Stimulated activated naive CD4-positive, alpha-beta T cell treated with Interleukin-2 at 50 U/mL for 16 hours (primary cell): ENCODE results near the gene TF.
"Not testable (repeated sequence)": the region's sequence is repeated elsewhere in the genome, so short reads cannot be mapped to it uniquely, and the experiment has no call there.

Source experiments
- DNase-seq: peaks from one replicate; lab custom pipeline; 2025; lab: John Stamatoyannopoulos, UW

The TF gene

DNA sequence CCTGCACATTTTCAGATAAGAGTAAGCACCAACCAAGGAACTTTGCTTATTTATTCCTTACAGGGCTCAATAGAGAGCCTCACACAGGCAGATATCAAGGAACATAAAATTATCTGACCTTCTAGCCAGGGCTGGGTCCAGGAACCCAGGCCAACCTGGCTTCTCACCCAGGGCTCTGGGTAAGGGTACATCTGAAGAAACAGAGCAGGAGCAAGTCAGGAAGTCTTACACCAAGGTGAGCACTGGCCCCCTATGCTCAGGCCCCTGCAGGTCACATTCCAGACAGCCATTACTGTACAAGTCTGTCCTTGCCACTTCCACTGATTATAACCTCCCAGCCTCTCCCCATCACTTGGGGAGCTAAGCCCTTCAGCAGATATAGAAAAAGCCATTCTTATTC, 19.1 kb downstream of the TF start:
- DNase-seq = no peak

DNA sequence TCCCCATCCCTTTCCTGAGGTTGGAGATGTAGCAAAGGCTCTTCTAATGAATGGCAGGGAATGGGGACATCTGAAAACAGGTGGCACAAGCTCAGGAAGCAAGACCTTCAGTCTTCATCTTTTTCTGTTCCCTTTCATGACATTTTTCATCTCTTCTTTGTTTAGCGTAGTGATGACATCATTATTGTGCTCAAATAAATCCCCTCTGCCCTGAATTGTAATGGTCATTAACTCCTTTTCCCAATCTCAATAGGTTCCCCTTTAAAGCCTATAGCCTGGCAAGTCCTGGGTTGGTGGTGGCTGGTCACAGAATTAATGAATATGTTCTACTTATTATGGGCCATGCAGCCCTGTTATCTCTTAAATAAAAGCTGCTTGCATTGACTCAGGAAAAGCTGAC, 21.4 kb downstream of the TF start:
- DNase-seq = no peak

DNA sequence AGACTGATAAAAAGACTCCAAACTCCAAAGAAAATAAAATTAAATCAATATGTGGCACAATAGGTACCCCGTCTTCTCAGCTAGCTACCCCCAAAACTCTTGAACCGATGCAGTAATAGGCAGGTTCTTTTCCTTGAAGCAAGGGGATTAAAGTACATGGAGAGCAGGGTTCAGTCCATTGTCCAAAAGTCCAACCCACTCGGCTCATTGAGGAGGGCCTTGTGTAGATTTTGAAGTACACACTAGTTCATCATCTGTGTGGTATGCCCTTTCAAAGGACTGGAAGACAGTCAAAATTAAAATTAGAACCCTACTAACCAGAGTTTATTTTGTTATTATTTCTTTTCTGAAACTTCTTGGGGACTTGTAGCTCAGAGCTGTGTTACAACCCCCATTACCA, 23.3 kb downstream of the TF start:
- DNase-seq = no peak

DNA sequence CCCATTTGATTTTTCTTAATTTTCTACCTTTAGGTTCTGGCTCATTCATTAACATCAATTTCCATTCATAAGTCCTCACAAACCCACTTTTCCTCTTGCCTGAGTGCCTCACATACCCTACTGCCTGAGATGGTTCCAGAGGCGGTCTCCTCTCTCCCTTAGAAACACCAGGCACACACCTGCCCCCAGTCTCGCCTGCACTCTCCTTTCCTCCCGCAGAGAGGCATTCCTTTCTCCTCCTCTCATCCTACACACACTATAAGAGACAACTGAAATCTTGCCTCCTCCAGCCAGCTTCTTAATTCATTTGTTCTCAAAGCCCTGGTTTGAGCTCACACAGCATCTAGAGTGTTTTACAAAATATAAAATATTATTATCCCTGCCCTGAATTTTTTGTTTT, 27.5 kb downstream of the TF start:
- DNase-seq = no peak

- DNase-seq = no peak
Observed at GRCh38 chr3:133775309-133775708, 29.1 kb downstream of the TF start.

GRCh38 chr3:133775835-133776234, 29.6 kb downstream of the TF start:
- DNase-seq = no peak

DNA sequence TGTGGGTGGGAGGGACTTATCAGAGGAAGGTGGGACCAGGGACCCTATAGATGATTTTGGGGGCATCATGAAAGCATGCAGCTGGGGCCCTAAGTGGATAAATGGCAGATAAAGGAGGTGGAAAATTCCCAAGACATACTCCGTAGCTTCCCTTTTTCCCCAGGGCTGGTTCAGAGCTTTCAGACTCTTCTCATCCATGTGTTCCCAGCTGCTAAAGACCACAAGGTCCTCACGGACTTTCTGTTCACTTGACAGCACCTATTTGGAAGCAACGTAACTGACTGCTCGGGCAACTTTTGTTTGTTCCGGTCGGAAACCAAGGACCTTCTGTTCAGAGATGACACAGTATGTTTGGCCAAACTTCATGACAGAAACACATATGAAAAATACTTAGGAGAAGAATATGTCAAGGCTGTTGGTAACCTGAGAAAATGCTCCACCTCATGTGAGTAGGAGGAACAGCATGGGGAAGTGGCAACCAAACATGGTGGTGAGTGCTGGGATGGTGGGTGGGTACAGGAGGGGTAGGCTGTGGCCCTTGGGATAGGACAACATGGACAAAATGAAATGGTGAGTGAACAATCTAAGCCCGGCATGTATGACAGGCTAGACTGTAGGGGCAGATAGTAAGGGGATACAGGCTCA, 30.7 kb downstream of the TF start:
- no peak for DNase-seq

DNA sequence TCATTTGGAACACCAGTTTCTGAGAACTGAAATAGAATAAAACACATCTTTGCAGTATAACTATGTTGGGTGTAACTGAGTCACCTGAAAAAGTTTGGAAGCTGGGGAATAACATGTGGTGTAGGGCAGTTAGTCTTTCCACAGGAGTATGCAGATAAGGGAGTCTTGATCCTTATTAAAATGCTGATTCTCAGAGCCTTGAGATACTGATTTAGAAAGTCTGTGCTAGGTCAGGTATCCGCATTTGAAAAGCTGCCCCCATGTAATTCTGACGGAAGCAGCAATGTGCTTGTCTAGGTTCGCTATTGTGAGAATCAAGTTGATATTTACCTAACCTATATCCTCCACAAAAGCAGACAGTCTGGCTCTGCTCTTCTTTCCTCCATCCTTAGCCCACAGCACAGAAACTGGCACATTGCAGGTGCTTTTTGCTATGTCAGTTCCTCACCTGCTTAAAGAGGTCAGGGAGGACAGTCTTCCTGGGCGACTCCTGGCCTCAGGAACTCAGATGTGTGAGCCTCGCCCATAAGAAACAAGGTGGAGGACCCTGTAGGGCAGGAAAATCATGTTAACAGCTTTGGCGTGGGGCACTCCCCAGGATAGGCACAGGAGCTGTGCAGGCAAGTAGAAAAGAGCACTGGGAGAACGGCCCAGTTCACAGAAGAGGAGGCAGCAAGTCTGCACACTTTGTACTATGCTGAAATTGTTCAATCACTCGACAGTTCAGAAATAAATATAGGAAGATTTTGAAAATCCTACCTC, 31.8 kb downstream of the TF start:
- no peak for DNase-seq

- no peak for DNase-seq
Observed at GRCh38 chr3:133779626-133780203, 33.5 kb downstream of the TF start.

DNA sequence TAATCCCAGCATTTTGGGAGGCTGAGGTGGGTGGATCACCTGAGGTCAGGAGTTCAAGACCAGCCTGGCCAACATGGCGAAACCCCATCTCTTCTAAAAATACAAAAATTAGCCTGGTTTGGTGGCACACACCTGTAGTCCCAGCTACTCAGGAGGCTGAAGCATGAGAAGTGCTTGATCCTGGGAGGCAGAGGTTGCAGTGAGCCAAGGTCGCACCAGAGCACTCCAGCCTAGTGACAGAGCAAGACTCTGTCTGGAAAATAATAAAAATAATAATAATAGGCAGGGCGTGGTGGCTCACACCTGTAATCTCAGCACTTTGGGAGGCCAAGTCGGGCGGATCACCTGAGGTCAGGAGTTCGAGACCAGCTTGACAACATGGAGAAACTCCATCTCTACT, 34.6 kb downstream of the TF start:
- not testable (repeated sequence) for DNase-seq

DNA sequence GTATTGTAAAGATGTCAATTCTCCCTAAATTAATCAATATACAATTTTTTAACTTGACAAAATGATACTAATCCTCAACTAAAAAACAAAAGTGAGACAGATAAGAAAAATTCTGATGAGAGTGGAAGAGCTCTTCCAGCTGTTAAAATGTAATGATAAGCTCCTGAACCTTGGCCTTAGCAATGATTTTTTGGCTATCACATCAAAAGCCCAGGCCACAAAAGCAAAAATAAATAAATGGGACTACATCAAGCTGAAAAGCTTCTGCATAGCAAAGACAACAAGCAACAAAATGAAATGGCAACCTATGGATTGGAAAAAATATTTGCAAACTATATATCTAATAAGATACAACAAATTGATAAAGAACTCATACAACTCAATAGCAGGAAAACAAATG, 35.4 kb downstream of the TF start:
- no peak for DNase-seq

DNA sequence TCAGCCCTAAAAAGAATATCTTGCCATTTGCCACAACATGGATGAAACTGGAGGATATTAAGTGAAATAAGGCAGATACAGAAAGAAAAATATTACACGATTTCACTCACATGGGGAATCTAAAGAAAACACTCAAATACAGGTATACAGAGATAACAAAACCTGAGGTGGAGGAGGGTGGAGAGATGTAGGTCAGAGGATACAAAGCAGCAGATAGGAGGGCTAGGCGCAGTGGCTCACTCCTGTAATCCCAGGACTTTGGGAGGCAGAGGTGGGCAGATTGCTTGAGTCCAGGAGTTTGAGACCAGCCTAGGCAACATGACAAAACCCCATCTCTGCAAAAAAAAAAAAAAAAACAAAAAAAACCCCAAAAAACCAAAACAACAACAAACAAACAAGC, 36.3 kb downstream of the TF start:
- no peak for DNase-seq

DNA sequence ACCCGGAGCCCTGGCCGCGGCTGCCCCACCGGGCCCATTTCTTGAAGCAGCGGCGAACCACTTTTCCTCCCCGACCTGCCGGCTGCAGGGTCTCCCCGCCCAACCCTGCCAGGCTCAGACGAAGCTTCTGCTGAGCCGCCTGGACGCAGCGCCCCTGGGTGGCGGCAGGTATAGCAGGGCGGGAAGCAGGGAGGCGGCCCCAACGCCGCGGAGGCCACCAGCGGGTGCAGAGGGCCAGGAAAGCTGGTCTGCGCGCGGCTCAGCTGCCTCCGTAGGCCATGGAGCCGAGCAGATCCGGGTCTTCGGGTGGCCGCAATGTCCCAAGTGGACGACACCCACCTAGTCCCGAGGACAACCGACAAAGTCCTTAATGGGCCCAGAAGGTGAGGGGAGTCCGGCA, 37.6 kb downstream of the TF start:
- DNase-seq = no peak

GRCh38 chr3:133788024-133788423, 41.8 kb downstream of the TF start:
- DNase-seq = no peak

GRCh38 chr3:133792171-133792763, 46.1 kb downstream of the TF start:
- DNase-seq = no peak

DNA sequence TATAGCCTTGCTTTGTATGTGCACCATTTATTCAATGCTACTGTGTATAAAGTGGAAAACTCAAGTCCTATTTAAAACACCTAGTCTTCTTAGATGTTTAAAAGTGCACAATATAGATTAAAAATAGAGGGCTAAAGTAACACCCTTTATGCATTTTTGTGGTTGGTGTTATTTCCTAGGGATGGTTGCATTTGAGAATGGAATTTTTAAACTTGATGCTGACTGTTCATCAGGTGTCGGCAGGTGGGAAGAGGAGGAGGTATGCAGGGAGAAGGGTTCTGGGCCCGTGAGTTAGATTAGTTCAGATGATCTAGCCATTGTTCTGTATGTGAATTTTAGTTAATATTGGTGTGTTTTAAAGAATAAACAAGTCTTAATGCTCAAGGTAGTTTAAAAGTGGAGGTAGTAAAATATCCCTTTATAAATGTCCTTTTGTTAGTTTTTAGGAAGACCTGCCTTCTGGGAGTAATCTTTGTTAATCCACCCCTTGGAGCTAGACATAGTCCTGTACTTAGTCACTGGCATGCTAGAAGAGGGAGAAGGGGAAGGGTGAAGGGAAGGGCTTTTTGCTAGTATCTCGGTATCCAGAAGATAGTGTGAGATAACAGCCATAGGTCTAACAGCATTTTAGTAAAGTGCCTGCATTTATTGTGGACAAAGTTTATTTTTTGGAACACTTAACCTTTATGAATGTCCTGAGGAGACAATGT, 51.4 kb downstream of the TF start:
- DNase-seq = no peak

GRCh38 chr3:133799794-133800585, 53.8 kb downstream of the TF start:
- no peak for DNase-seq

GRCh38 chr3:133803469-133803868, 57.3 kb downstream of the TF start:
- no peak for DNase-seq

DNA sequence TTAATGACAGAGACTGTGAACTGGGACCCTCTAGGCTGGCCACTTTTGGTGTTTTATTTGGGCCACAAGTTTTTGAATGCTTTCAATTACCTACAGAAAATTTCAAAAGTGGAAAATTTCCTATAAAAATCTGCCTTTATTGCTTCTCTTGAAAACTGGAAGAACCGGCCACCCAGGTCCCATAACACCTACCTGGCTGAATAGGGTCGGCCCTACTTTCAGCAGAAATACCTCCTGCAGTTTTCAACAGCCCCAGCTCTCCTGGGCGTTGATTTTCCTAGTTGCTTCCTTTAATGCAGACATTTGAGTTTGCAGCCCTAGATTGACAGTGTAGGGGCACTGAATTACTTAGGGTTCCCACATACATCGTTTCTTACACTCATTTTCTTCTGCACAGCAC, 58.7 kb downstream of the TF start:
- DNase-seq = no peak

- no peak for DNase-seq
Observed at GRCh38 chr3:133805384-133805701, 59.1 kb downstream of the TF start.

- DNase-seq = peak; percentile 97
Observed at GRCh38 chr3:133805702-133806475, 59.7 kb downstream of the TF start, which contains the start of gene SRPRB. Gene SRPRB (plus strand): TSS chr3:133805815. CDS start chr3:133805849, 34 bp downstream.
